Stimulated activated CD8-positive, alpha-beta memory T cell treated with anti-CD3 and anti-CD28 coated beads, Interleukin-7, amount 100 ng/mL, for 24 hours (primary cell): Measurements from ENCODE around the gene SMIM5.

Source experiments
- DNase-seq: peaks from one replicate; pipeline ENCODE4 v3.0.0-alpha.2; 2020; ENCODE audit warnings: low read depth

The SMIM5 gene

DNA sequence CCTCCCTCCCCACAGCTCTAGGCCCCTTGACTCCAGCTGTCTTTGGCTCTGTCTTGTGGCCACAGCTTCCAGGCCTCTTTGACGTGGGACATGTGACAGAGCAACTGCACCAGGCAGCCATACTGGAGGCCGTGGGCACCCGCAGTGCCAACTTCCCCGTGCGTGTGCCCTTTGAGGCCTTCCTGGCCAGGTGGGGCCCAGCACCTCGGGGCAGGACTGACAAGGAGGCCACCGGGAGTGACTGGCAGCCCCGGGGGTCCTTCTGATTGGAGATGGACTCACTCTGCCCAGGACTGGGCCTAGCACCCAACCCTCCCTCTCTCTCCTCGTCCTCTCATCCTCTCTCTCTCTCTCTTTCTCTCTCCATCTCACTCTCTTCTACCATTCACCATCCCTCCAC, 30.1 kb upstream of the SMIM5 start:
- no peak for DNase-seq

DNA sequence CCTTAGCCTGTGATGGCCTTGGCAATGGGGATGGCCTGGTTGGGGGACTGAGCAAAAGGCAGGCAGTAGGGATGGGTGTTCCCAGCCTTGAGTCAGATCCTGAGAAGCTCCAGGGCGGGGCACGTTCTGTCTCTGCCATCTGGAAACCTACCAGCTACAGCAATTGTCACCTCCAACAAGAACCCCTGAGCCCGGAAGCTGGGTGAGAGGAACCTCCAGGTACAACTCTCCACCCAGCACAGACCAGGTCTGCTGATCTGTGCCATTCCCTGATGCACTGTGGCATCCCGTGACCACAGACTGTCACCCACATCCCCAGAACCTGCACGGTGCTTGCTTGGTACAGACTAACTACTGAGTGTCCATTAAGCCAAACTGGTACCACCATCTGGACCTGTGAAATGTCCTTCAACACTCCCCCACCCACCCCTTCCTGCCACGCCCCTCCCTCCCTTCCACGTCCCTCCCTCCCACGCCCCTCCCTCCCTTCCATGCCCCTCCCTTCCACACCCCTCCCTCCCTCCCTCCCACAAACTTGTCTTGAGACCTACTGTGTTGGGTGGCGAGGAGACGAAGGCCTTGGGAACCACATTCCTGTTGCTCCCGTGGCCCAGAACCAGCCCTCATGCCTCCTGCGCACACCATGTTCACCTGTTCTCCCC, 29.1 kb upstream of the SMIM5 start:
- no peak for DNase-seq

DNA sequence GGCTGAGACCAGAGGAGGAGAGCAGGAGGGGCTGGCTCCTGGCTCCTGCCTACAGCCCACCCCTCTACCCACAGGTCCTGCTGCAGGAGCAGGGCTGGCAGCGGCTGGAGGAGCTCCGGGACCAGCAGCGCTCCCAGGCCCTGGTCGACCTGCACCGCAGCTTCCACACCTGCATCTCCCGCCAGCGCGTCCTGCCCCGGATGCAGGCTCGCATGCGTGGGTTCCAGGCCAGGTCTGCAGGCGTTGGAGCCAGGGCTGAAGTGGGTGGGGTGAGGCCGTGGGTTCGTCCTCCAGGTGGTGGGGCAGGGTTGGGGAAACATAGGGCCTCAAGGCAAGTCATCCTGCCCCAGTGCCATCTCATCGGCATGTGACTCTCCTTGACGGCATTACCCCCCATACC, 27.4 kb upstream of the SMIM5 start:
- DNase-seq: no peak

DNA sequence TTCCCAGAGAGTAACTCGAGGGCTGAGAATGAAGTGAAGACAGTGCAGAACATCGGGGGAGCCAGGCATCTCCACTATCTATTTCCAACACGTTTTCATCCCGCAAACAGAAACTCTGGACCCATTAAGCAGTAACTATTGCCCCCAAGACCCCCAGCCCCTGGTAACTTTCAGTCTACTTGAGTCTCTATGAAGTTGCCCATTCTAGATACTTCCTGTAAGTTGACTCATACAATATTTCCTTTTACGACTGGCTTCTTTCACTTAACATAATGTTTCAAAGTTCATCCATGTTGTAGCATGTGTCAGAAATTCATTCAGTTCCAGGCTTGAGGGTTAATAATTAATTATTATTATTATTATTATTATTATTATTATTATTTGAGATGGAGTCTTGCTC, 26.1 kb upstream of the SMIM5 start:
- DNase-seq: no peak

DNA sequence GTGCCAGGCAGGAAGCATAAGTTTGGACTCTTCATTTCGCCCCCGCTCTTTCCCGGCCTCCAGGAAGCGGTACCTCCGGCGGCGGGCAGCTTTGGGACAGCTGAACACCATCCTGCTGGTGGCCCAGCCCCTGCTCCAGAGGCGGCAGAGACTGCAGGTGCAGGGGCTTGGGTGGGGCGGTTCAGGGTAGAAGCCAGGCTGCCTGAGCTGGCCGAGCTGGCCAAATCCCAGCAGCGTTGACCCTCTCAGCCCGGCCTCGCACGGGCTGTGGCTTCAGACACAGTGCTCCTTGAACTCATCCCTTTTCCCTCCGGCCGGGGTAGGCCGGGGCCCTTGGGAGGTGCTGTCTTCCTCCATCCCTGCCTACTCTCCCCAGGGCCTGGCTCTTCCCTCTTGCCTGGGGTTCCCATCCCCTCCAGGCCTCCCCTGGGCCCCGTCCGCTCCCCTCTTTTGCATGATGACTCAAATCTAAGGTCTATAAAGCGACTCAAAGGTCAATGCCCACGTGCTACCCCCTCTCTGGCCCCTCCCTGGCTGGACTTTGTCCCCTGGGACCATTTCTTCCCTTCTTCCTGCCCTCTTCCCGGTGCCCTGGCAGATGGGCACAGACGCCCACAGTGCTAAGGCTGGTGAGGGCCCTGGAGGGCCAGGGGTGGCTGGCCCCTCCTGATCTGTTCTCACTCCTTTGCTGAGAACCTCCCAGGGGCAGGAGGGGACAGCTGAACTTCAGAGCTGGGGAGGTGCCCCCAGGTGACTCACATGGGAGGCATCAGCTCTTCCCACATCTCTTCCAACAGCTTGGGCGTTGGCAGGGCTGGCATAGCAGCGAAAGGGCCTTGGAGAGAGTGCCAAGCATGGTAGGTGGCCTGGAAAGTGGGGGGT, 22.9 kb upstream of the SMIM5 start:
- DNase-seq: no peak

DNA sequence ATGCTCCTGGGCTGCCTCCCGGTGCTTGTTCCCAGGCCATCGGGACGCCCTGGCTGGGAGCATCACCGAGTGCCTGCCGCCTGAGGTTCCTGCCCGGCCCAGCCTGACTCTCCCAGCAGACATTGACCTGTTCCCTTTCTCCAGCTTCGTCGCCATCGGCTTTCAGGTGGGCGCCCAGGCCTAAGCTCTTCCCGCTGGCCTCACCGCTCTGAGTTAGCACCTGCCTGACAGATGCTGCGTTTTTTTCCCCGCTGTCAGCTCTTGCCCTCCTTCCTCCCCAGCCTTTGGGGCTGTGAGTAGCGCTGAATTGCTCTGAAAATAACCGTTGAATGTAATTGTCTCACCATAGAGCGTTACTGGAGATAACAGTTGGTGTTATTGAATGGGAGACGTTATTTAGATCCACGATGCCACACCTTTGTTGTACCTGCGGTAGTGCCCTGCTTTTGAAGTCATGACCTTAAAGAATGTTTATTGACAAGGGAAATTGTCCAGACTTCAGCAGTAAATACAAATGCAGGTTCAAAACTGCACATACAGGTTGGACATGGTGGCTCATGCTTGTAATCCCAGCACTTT, 21.3 kb upstream of the SMIM5 start:
- no peak for DNase-seq

DNA sequence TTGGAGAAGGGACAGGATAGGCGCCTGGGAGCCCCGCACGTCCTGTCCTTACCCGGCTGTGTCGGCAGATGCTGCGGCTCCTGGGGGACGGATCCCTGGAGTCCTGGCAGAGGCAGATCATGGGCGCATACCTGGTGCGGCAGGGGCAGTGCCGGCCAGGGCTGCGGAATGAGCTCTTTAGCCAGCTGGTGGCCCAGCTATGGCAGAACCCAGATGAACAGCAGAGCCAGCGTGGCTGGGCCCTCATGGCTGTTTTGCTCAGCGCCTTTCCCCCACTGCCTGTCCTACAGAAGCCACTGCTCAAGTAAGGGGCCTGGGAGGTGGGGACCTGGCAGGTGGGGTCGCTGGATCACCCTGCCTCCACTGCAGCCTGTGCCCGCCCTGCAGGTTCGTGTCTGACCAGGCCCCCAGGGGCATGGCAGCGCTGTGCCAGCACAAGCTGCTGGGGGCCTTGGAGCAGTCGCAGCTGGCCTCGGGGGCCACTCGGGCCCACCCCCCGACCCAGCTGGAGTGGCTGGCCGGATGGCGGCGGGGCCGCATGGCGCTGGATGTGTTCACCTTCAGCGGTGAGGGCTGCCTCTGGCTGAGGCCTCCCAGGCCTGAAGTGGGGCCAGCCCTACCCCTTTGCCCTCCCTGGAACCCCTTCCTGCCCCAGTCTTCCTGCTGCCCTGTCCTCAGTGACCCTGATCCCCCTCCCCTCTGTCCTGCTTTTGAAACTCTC, 20.2 kb upstream of the SMIM5 start:
- DNase-seq: no peak

DNA sequence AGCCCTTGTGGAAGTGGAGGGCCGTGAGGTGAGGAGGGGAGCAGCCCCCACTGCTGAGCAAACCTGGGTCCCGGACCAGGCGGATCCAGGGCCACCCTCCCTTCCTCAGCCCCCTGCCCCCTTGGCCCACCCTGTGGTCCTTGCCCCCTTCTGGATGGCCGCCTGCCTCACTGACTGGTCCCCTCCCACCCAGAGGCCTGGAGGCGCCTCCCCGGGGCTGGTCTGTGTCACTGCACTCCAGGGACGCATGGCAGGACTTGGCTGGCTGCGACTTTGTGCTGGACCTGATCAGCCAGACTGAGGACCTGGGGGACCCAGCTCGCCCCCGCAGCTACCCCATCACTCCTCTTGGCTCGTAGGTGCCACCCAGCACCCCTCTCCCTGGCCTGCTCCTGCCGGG, 19.2 kb upstream of the SMIM5 start:
- DNase-seq: no peak

DNA sequence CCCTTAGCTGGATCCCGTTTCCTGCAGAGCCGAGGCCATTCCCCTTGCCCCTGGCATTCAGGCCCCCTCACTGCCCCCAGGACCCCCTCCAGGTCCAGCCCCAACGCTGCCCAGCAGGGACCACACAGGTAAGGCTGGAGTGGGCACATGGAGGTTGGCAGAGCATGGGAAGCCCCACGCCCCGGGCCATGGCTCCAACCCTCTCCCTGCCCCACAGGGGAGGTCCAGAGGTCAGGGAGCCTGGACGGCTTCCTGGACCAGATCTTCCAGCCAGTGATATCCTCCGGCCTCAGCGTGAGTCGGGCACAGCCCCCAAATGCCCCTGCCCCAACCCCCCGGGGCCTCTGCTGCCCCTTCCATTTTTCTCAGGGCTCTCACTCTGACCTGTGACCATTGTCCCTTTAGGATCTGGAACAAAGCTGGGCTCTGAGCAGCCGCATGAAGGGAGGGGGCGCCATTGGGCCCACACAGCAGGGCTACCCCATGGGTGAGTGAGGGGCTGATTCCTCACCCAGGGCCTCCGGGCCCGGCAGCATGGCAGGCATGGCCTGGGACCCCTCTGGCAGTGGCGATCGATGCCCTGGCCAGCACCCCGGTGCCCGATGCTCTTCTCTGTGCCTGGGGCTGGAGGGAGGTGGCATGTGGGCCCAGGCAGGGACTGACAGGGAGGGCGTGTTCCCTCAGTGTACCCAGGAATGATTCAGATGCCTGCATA, 18.5 kb upstream of the SMIM5 start:
- DNase-seq: no peak

DNA sequence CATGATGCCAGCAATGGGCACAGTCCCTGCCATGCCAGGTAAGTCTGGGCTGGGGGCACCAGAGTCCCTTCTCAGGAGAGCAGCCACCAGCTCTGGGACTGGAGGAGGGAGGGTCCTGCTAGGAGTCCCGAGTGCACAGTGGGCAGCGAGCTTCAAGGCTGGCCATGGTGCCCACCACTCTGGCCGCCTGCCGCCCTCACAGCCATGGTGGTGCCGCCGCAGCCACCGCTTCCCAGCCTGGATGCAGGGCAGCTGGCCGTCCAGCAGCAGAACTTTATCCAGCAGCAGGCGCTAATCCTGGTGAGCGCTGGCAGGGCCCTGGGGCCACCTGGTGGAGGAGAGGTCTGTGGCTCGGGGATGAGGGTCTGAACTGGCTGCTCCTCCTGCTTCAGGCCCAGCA, 17.9 kb upstream of the SMIM5 start:
- DNase-seq: no peak

DNA sequence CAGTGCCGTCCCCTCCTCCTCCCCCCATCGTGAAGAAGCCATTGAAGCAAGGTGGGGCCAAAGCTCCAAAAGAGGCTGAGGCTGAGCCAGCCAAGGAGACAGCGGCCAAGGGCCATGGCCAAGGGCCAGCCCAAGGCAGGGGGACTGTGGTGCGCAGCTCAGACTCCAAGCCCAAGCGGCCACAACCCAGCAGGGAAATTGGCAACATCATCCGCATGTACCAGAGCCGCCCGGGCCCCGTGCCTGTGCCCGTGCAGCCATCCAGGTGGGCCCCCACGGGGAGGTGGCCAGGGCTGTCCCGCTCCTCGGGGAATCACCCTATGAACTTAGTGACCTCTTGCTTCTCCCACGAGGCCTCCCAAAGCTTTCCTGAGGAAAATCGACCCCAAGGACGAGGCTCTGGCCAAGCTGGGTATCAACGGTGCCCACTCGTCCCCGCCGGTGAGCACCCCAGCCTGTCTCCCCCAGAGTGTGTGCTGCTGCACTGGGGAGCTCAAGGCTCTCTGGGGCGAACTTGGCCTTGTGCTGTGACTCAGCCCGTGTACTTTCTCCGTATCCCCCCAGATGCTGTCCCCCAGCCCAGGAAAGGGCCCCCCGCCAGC, 16.6 kb upstream of the SMIM5 start:
- no peak for DNase-seq

DNA sequence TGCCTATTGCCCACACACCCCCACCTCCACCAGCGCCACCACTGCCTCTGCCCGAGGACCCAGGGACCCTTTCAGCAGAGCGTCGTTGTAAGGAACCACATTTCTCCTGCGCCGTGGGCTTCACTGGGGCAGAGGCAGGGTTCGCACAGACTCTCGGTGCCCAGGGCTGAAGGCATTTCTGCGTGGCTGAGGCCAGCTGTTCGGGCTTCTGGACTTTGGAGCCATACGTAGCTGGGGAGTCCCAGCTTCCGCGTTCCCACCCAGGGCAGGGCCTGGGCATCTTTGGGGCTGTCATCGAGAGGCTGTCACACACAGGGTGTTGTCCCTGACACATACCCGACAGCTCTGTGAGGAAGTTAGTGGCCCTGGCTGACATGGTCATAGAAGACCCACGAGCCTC, 16.0 kb upstream of the SMIM5 start:
- no peak for DNase-seq

DNA sequence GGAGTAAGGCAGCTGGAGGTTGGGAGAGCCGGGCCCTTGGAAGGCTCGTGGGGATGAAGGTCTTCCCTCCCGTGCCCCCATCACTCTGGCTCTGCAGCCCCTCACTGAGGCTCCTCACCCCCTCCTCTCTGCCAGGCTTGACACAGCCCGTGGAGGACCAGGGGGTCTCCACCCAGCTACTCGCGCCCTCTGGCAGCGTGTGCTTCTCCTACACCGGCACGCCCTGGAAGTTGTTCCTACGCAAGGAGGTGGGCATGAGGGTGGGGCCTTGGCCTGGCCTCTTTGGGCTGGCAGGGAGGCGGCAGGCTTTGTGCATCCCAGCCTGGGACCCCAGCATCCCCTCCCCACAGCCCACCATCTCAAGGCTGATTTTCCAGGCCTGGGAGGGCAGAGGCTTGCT, 15.6 kb upstream of the SMIM5 start:
- DNase-seq: no peak

DNA sequence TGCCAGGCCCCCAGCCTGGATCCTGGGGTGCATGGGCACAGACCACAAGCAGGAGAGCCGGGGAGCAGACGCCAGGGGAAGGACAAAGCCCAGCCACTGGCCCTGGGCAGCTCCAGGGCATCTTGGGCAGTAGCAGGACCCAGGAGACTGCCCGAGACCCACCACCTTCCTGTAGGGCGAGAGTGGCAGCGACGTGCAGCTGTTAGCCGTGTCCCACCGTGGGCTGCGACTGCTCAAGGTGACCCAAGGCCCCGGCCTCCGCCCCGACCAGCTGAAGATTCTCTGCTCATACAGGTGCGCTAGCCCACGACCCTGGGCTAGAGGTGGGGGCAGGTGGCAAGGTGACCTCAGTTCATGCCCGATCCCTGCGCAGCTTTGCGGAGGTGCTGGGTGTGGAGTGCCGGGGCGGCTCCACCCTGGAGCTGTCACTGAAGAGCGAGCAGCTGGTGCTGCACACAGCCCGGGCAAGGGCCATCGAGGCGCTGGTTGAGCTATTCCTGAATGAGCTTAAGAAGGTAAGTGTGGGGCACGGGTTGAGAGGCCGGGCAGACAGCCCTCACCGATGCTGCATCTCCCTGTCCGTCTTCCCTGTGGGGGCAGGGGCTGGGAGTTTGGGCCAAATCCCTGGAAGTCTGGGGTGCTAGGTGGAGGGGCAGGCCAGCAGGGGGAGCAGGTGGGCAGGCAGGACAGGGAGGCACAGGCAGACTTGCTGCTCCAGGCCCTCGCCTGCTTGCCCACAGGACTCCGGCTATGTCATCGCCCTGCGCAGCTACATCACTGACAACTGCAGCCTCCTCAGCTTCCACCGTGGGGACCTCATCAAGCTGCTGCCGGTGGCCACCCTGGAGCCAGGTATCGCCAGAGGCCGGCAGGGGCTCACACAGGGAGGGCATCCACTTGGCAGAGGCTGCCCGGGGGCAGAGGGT, 13.5 kb upstream of the SMIM5 start:
- DNase-seq: no peak

DNA sequence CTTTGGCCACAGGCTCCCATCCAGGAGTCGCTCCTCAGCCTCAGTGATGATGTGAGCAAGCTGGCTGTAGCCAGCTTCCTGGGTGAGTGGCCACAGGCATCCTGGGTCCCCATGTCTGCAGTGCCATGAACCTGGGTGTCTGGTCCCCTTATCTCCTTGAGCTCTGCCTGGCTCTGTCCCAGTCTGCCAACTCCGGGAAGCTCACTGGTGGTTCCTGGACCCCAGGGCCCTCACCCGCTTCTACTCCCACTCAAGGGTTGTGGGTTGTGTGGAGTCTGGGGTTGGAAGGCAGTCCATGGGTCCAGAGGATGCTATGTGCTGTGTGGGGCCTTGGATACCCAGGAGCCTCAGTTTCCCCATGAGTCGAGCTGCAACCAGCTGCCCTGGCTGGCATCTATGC, 11.7 kb upstream of the SMIM5 start:
- no peak for DNase-seq

DNA sequence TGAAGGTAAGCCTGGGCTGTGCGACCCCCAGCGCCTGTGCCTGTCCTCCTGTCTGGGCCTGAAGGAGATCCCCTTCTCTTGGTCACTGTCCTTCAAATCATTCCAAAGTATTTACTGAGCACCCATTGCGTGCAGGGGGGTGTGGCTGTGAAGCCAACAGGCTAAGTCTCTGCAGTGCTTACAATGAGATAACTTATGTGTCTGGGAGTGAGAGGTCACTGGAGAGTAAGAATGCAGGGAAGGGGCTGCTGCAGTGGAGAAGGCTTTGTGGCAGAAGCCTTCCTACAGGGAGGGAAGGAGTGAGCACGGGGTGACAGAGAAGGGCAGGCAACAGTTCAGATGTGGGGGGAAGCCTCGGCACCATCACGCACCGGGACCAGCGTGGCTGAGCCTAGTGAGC, 11.2 kb upstream of the SMIM5 start:
- no peak for DNase-seq

DNA sequence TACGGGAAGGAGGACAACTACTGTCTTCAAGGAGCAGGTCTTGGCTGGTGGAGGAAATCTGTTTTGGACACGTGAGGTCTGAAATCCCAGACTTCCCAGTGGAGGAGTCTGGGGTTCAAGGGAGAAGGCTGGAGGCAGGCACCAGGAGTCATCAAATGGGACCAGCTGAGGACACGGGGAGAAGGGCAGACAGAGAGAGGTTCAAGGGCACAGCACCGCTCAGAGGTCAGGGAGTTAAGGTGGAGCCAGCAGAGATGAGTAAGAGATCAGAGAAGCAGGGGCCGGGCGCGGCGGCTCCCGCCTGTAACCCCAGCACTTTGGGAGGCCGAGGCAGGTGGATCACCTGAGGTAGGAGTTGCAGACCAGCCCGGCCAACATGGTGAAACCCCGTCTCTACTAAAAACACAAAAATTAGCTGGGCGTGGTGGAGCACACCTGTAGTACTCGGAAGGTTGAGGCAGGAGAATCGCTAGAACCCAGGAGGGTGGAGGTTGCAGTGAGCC, 10.4 kb upstream of the SMIM5 start:
- DNase-seq: no peak

DNA sequence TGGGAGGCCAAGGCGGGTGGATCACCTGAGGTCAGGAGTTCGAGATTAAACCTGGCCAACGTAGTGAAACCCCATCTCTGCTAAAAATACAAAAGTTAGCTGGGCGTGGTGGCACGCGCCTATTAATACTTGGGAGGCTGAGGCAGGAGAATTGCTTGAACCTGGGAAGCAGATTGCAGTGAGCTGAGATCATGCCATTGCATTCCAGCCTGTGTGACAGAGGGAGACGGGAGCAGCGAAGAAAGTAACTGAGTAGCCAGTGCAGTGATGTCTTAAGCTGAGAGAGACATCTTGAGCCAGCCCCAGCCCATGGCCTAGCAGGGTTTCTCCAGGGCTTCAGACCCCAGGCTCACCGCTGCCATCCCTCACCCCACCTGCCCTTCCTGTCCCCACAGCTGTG, 9.8 kb upstream of the SMIM5 start:
- no peak for DNase-seq

DNA sequence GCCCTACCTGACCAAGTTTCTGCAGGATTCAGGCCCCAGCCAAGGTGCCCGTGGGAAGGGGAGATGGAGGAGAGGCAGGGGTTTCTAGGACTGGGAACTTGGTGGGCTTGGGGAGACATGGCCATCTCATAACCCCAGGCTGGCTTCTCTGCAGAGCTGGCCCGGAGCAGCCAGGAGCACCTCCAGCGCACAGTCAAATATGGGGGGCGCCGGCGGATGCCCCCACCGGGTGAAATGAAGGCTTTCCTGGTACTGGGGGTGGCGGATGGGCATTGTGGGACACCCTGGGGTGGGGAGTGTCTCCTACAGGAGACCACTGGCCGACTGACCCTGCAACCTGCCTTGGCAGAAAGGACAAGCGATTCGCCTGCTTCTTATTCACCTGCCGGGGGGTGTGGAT, 9.2 kb upstream of the SMIM5 start:
- DNase-seq: no peak

DNA sequence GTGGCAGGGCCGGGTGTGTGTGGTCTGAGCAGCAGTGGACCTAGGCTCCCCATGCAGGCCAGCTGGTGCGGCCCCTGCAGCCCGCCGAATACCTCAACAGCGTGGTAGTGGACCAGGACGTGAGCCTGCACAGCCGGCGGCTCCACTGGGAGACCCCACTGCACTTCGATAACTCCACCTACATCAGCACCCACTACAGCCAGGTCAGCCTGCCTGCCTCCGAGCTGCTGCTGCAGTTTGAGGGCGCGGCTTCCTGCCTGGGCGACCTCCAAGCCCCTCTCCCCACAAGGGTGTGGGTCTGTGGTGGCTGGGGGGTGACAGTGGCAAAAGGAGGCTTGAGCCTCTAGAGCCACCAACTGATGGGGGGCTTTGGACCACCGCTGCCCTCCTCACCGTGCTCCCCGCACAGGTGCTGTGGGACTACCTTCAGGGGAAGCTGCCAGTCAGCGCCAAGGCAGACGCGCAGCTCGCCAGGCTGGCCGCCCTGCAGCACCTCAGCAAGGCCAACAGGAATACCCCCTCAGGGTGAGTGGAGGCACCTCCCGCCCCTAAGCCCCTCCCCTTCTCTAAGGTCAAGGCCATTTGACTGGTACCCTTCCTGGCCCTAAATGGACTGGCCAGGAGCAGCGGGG, 8.4 kb upstream of the SMIM5 start:
- no peak for DNase-seq
